Activated naive CD4-positive, alpha-beta T cell treated with anti-CD3 and anti-CD28 coated beads, Interleukin-2, amount 50 U/mL, for 16 hours (primary cell): ENCODE measurements around the gene VAT1L.
A peak's percentile ranks its signal among the peaks of the same experiment; 100 is the strongest.

Experiments
- DNase-seq: peaks from one replicate; pipeline ENCODE4 v3.0.0-alpha.2; 2020

The VAT1L gene

GRCh38 chr16:77995843-77996455 lies 207.6 kb downstream of the VAT1L start:
- no peak for DNase-seq

- DNase-seq: no peak
These were observed 210.1 kb downstream of the VAT1L start for GRCh38 chr16:77998350-77999023.

GRCh38 chr16:78001451-78002025 lies 213.2 kb downstream of the VAT1L start:
- no peak for DNase-seq

- DNase-seq: peak; percentile 65
These were observed 214.7 kb downstream of the VAT1L start for GRCh38 chr16:78002915-78003538.

GRCh38 chr16:78004517-78004916 lies 216.2 kb downstream of the VAT1L start:
- DNase-seq: no peak

- no peak for DNase-seq
These were observed 217.5 kb downstream of the VAT1L start for GRCh38 chr16:78005881-78006280.

GRCh38 chr16:78007121-78007520 lies 218.8 kb downstream of the VAT1L start:
- DNase-seq: no peak

GRCh38 chr16:78022347-78023060 lies 234.1 kb downstream of the VAT1L start, which contains the start of gene CLEC3A:
Gene CLEC3A, plus strand, starts transcription at chr16:78022548. Its CDS starts 79 bp downstream, at chr16:78022627.
- no peak for DNase-seq

GRCh38 chr16:78024159-78024558 lies 235.8 kb downstream of the VAT1L start:
- no peak for DNase-seq

- no peak for DNase-seq
These were observed 237.3 kb downstream of the VAT1L start for GRCh38 chr16:78025631-78026030.

- no peak for DNase-seq
These were observed 239.7 kb downstream of the VAT1L start for GRCh38 chr16:78028018-78028417.
